ENCODE results near the gene MIF. TPM values are rescaled to one million over a fixed set of nuclear protein-coding genes. Genes with fewer than 3 reads are reported as not detected.
A peak's percentile ranks its signal among the peaks of the same experiment; 100 is the strongest.

MIF gene
- total and polyA plus RNA-seq, 4 donors = 108 to 1,047 (median 303) TPM

GRCh38 chr22:23908587-23909205 lies 14.5 kb downstream of the MIF start:
- Histone ChIP-seq H3K9me3 (ENCODE audit: control insufficient read depth in 4 of 4, low read length in 3 of 4) (no peaks in the 10 kb centered on the region), H3K27ac (ENCODE audit: low read depth in 1 of 2, low read length in 2 of 2) (no peak overlapping the region), H3K4me1 (ENCODE audit: control insufficient read depth in 4 of 4, insufficient read depth in 4 of 4, low read length in 3 of 4) (peaks cover 0 to 22% (median 6%) of the 10 kb centered on the region in 4 donors), H3K36me3 (ENCODE audit: control insufficient read depth in 4 of 4, insufficient read depth in 3 of 4, low read depth in 1 of 4, low read length in 3 of 4) (no peaks in the 10 kb centered on the region), H3K9ac (ENCODE audit: low read depth in 1 of 2, low read length in 2 of 2) (no peak overlapping the region), H3K4me3 (ENCODE audit: low read depth in 1 of 3, low read length in 3 of 3) (no peak overlapping the region), H3K27me3 (ENCODE audit: control insufficient read depth in 4 of 4, insufficient read depth in 4 of 4, low read length in 3 of 4) (no peaks in the 10 kb centered on the region)
- DNase-seq (ENCODE audit: low spot score) = no peak
- WGBS = 68% methylated on average over 11 of the region's 11 CpGs
- TF ChIP-seq MAX (IDR thresholded peaks at IDR 0.05) (no peak), HNF4G (IDR thresholded peaks at IDR 0.05) (no peak), FOXA2 (IDR thresholded peaks at IDR 0.05) (no peak), EGR1 (IDR thresholded peaks at IDR 0.05; ENCODE audit: low read depth in 2 of 2) (no peak), HNF4A (conservative IDR thresholded peaks at IDR 0.05) (peak; percentile 23 to 47)

GRCh38 chr22:23909296-23909898 lies 15.2 kb downstream of the MIF start:
- Histone ChIP-seq H3K9ac (ENCODE audit: low read depth in 1 of 2, low read length in 2 of 2) (no peak overlapping the region), H3K27me3 (ENCODE audit: control insufficient read depth in 4 of 4, insufficient read depth in 4 of 4, low read length in 3 of 4) (no peaks in the 10 kb centered on the region), H3K36me3 (ENCODE audit: control insufficient read depth in 4 of 4, insufficient read depth in 3 of 4, low read depth in 1 of 4, low read length in 3 of 4) (no peaks in the 10 kb centered on the region), H3K4me1 (ENCODE audit: control insufficient read depth in 4 of 4, insufficient read depth in 4 of 4, low read length in 3 of 4) (peaks cover 0 to 23% (median 6%) of the 10 kb centered on the region in 4 donors), H3K27ac (ENCODE audit: low read depth in 1 of 2, low read length in 2 of 2) (no peak overlapping the region), H3K9me3 (ENCODE audit: control insufficient read depth in 4 of 4, low read length in 3 of 4) (no peaks in the 10 kb centered on the region), H3K4me3 (ENCODE audit: low read depth in 1 of 3, low read length in 3 of 3) (no peak overlapping the region)
- DNase-seq (ENCODE audit: low spot score) = no peak
- TF ChIP-seq NR2F2 (IDR thresholded peaks at IDR 0.05) (no peak), FOXA2 (IDR thresholded peaks at IDR 0.05) (no peak), FOXA1 (IDR thresholded peaks at IDR 0.05) (no peak), YY1 (IDR thresholded peaks at IDR 0.05) (peak; percentile 55)
- 40% methylated on average over 6 of the region's 6 CpGs for WGBS

GRCh38 chr22:23910496-23911190 lies 16.5 kb downstream of the MIF start:
- Histone ChIP-seq H3K27me3 (ENCODE audit: control insufficient read depth in 4 of 4, insufficient read depth in 4 of 4, low read length in 3 of 4) (no peaks in the 10 kb centered on the region), H3K4me1 (ENCODE audit: control insufficient read depth in 4 of 4, insufficient read depth in 4 of 4, low read length in 3 of 4) (peaks cover 0 to 23% (median 6%) of the 10 kb centered on the region in 4 donors), H3K4me3 (ENCODE audit: low read depth in 1 of 3, low read length in 3 of 3) (no peak overlapping the region), H3K9ac (ENCODE audit: low read depth in 1 of 2, low read length in 2 of 2) (no peak overlapping the region), H3K9me3 (ENCODE audit: control insufficient read depth in 4 of 4, low read length in 3 of 4) (no peaks in the 10 kb centered on the region), H3K27ac (ENCODE audit: low read depth in 1 of 2, low read length in 2 of 2) (no peak overlapping the region), H3K36me3 (ENCODE audit: control insufficient read depth in 4 of 4, insufficient read depth in 3 of 4, low read depth in 1 of 4, low read length in 3 of 4) (no peaks in the 10 kb centered on the region)
- TF ChIP-seq REST (IDR thresholded peaks at IDR 0.05) (no peak), TAF1 (conservative IDR thresholded peaks at IDR 0.05) (no peak), NR2F2 (IDR thresholded peaks at IDR 0.05) (no peak), FOXA1 (IDR thresholded peaks at IDR 0.05) (no peak), YY1 (IDR thresholded peaks at IDR 0.05) (no peak), CTCF (IDR thresholded peaks at IDR 0.05; ENCODE audit: low read depth, low read length, missing input control) (no peak), FOXA2 (IDR thresholded peaks at IDR 0.05) (no peak), ATF3 (IDR thresholded peaks at IDR 0.05) (no peak), SP1 (IDR thresholded peaks at IDR 0.05) (no peak), EGR1 (IDR thresholded peaks at IDR 0.05; ENCODE audit: low read depth in 2 of 2) (no peak), RXRA (IDR thresholded peaks at IDR 0.05) (no peak), RAD21 (IDR thresholded peaks at IDR 0.05) (no peak), HNF4G (IDR thresholded peaks at IDR 0.05) (no peak), MAX (IDR thresholded peaks at IDR 0.05) (no peak), JUND (IDR thresholded peaks at IDR 0.05) (no peak), GABPA (IDR thresholded peaks at IDR 0.05 in 1 of 2, conservative IDR thresholded peaks at IDR 0.05 in 1 of 2) (no peak), ZBTB33 (IDR thresholded peaks at IDR 0.05) (no peak), HNF4A (conservative IDR thresholded peaks at IDR 0.05) (no peak)
- DNase-seq (ENCODE audit: low spot score) = no peak
- WGBS = 69% methylated on average over 3 of the region's 3 CpGs

Measured in liver (tissue), 9 donors.